Spinal cord (tissue), 10 donors: ENCODE results near the gene BCL2L14. TPM values are rescaled to one million over a fixed set of nuclear protein-coding genes. Genes with fewer than 3 reads are reported as not detected.

Experiments used
- DNase-seq, 6 donors: peaks; one replicate each; pipeline versions ENCODE4 v3.0.0 to v3.0.0-alpha.2; 2013 to 2015; ENCODE audit warnings: low spot score in 6 of 6, low read depth in 4 of 6
- H3K27ac ChIP-seq: one replicate; pipeline ENCODE4 v1.5.1; 2013; ENCODE audit warnings: low read depth, low read length, control low read depth
- H3K27me3 ChIP-seq: one replicate; pipeline ENCODE4 v1.6.1; 2013; ENCODE audit warnings: low read length; ENCODE audit not compliant: control insufficient read depth, insufficient read depth
- H3K36me3 ChIP-seq: one replicate; pipeline ENCODE4 v1.6.1; 2013; ENCODE audit warnings: low read length; ENCODE audit not compliant: control insufficient read depth, insufficient read depth
- H3K4me1 ChIP-seq: one replicate; pipeline ENCODE4 v1.6.1; 2013; ENCODE audit warnings: low read length; ENCODE audit not compliant: control insufficient read depth, insufficient read depth
- H3K4me3 ChIP-seq: one replicate; pipeline ENCODE4 v1.5.1; 2013; ENCODE audit warnings: low read depth, low read length, control low read depth
- H3K9me3 ChIP-seq: one replicate; pipeline ENCODE4 v1.6.1; 2013; ENCODE audit warnings: low read length; ENCODE audit not compliant: control insufficient read depth, insufficient read depth
- WGBS: methylation state at CpG from one replicate; pipeline ENCODE4 v1.1.5; 2013; ENCODE audit warnings: missing lambda C conversion rate; ENCODE audit not compliant: insufficient coverage; 5-methylcytosine and 5-hydroxymethylcytosine counted together
- polyA plus RNA-seq, 2 donors: library from polyadenylated mRNA; unstranded; fragments of 120-200 nt; gene quantifications; one replicate each; pipeline ENCODE4 v1.2.1, GENCODE V29; 2013; ENCODE audit not compliant: insufficient read length in 2 of 2
- total RNA-seq, 2 donors: library from RNA; depleted of rRNA in 1 of 2; stranded (reverse); fragments of 120-200 nt in 1 of 2; fragments of >200 nt in 1 of 2; gene quantifications; one replicate each; pipeline versions ENCODE4 v1.2.3 to v1.2.4, GENCODE V29; 2013 to 2014
- donor health status: healthy.

The BCL2L14 gene
- total and polyA plus RNA-seq, 4 donors, result 0.25 to 1.0 TPM; not detected in 2

DNA sequence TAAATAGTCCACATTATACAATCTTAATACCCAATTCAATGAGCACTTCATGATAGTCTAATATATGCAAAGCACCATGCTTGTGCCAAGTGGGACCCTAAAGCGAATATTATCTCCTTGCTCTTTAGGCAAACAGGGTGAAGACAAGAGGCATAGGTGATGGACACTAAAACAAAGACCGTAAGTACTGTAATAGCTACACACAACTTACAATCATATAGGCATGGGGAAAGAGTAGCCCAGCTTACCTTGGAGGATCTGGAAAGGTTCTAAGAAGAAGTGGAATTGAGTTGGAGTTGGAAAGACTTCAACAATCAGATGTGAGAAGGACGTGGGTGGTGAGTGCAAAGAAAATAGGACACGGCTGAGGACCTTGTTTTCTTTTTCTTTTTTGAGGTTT is 19.1 kb upstream of the BCL2L14 start:
- H3K27me3 ChIP-seq, result no peaks in the 10 kb centered on the region
- DNase-seq, result no peak
- H3K27ac ChIP-seq, result no peak overlapping the region
- no CpG with 5 or more reads among the region's 4 CpGs for WGBS
- H3K4me1 ChIP-seq, result no peaks in the 10 kb centered on the region
- no peak overlapping the region for H3K4me3 ChIP-seq
- H3K9me3 ChIP-seq, result no peaks in the 10 kb centered on the region
- H3K36me3 ChIP-seq, result no peaks in the 10 kb centered on the region

DNA sequence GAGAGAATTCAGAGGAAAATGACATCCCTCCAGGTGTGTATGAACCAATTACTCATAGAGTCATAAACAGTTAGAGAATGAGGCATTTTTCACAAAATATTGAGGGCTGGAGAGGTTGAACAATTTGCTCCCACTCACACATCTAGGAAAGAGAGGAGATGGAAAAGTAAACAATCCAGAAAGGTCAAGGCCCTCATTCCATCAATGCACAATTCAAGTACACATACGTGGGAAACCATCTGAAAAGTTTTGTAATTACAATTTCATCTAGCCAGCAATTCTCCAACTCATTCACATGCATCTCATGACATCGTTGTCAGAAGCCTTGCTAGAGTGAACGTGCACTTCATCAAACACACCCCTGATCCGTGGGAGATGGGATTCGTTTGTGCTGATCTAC is 15.7 kb upstream of the BCL2L14 start:
- Histone ChIP-seq H3K9me3 (no peaks in the 10 kb centered on the region), H3K4me3 (no peak overlapping the region), H3K27ac (no peak overlapping the region), H3K27me3 (no peaks in the 10 kb centered on the region), H3K36me3 (no peaks in the 10 kb centered on the region), H3K4me1 (no peaks in the 10 kb centered on the region)
- 65% methylated on average over 3 of the region's 5 CpGs for WGBS
- DNase-seq, result peak in 1 of 6 donors; percentile 4

DNA sequence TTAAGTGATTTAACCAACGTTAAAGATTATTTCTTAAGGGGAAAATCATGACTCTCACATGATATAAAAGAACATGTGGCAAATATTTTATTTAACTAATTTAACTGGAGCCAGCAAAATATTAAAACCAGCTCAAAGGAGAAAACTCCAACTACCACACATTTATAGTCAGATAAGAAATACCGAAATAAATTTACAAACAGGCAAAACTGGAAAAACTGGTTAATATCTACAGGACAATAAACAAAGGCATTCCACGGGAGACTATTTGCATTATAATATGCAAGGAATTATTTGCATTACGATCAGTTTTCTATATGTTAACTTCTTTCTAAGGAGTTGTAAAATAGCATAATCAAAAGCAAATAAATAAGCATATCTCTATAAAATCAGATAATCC is 13.8 kb upstream of the BCL2L14 start:
- Histone ChIP-seq H3K4me3 (no peak overlapping the region), H3K27ac (no peak overlapping the region), H3K27me3 (no peaks in the 10 kb centered on the region), H3K36me3 (no peaks in the 10 kb centered on the region), H3K9me3 (no peaks in the 10 kb centered on the region), H3K4me1 (no peaks in the 10 kb centered on the region)
- DNase-seq, result no peak
- no CpG with 5 or more reads among the region's 4 CpGs for WGBS

DNA sequence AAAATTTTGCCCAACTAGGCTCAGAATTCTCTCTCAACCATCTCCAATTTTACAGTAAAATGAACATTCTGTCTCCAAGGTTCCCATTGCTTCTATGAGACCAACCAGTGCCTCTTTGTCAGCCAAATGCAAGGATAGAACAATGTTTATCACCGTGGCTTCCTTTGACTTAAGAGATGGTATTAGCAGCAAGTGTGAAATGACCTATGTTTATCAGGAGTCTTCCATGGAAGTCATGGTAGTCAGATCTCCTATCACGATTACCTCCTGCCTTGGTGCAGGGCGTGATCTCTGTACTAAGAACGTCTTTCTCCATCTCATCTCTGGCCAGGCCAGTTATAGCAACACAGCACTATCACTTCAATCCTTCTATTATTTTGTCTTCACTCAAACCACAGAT is 6.1 kb upstream of the BCL2L14 start:
- no peaks in the 10 kb centered on the region for H3K4me1 ChIP-seq
- 90% methylated on average over 3 of the region's 4 CpGs for WGBS
- H3K27ac ChIP-seq, result no peak overlapping the region
- H3K9me3 ChIP-seq, result no peaks in the 10 kb centered on the region
- no peaks in the 10 kb centered on the region for H3K36me3 ChIP-seq
- DNase-seq, result no peak
- no peak overlapping the region for H3K4me3 ChIP-seq
- H3K27me3 ChIP-seq, result no peaks in the 10 kb centered on the region

DNA sequence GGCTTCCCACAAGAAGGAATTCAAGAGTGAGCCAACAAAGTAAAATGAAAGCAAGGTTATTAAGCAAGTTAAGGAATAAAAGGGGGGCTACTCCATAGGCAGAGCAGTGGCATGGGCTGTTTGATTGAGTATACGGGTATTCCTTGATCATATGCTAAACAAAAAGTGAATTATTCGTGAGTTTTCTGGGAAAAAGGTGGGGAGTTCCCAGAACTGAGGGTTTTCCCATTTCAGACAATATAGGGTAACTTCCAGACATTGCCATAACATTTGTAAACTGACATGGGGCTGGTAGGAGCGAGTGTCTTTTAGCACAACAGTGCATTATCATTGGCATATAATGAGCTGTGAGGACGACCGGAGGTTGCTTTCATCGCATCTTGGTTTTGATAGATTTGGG is 2.0 kb upstream of the BCL2L14 start:
- DNase-seq, result no peak
- Histone ChIP-seq H3K9me3 (no peaks in the 10 kb centered on the region), H3K27me3 (no peaks in the 10 kb centered on the region), H3K27ac (no peak overlapping the region), H3K4me3 (no peak overlapping the region), H3K36me3 (peaks cover 3% of the 10 kb centered on the region), H3K4me1 (no peaks in the 10 kb centered on the region)
- whole genome bisulfite sequencing, result 95% methylated on average over 4 of the region's 6 CpGs

- WGBS, result 98% methylated on average over 3 of the region's 14 CpGs
- Histone ChIP-seq H3K27ac (no peak overlapping the region), H3K4me3 (no peak overlapping the region), H3K4me1 (no peaks in the 10 kb centered on the region), H3K36me3 (peaks cover 3% of the 10 kb centered on the region), H3K9me3 (no peaks in the 10 kb centered on the region), H3K27me3 (no peaks in the 10 kb centered on the region)
- no peak for DNase-seq
These were observed 754 bp upstream of the BCL2L14 start for GRCh38 chr12:12069821-12070548.

- Histone ChIP-seq H3K36me3 (peaks cover 3% of the 10 kb centered on the region), H3K9me3 (no peaks in the 10 kb centered on the region), H3K4me3 (no peak overlapping the region), H3K4me1 (no peaks in the 10 kb centered on the region), H3K27ac (no peak overlapping the region), H3K27me3 (no peaks in the 10 kb centered on the region)
- WGBS, result 74% methylated on average over 20 of the region's 21 CpGs
- DNase-seq, result no peak
These were observed 1.5 kb downstream of the BCL2L14 start for GRCh38 chr12:12072064-12072760.

DNA sequence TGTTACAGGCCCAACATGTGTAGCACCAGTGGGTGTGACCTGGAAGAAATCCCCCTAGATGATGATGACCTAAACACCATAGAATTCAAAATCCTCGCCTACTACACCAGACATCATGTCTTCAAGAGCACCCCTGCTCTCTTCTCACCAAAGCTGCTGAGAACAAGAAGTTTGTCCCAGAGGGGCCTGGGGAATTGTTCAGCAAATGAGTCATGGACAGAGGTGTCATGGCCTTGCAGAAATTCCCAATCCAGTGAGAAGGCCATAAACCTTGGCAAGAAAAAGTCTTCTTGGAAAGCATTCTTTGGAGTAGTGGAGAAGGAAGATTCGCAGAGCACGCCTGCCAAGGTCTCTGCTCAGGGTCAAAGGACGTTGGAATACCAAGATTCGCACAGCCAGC is 8.6 kb downstream of the BCL2L14 start:
- 93% methylated on average over 4 of the region's 5 CpGs for WGBS
- H3K4me3 ChIP-seq, result no peak overlapping the region

GRCh38 chr12:12081836-12082497 is 11.2 kb downstream of the BCL2L14 start:
- Histone ChIP-seq H3K27me3 (no peaks in the 10 kb centered on the region), H3K9me3 (no peaks in the 10 kb centered on the region), H3K4me1 (peaks cover 6% of the 10 kb centered on the region), H3K4me3 (no peak overlapping the region), H3K27ac (peak overlapping the region; percentile 25), H3K36me3 (no peaks in the 10 kb centered on the region)
- 78% methylated on average over 2 of the region's 3 CpGs for WGBS
- DNase-seq, result peak in 2 of 6 donors; percentile 30 to 55

More for the DNA sequence above, 8.6 kb downstream of the BCL2L14 start:
- Histone ChIP-seq H3K36me3 (no peaks in the 10 kb centered on the region), H3K27ac (no peak overlapping the region), H3K9me3 (no peaks in the 10 kb centered on the region), H3K27me3 (no peaks in the 10 kb centered on the region), H3K4me1 (peaks cover 4% of the 10 kb centered on the region)
- no peak for DNase-seq
